Stimulated activated CD8-positive, alpha-beta memory T cell treated with anti-CD3 and anti-CD28 coated beads, Interleukin-15, amount 100 ng/mL, for 24 hours (primary cell): ENCODE results near the gene ACTMAP.

Source experiments
- DNase-seq: peaks from one replicate; pipeline ENCODE4 v3.0.0-alpha.2; 2020; ENCODE audit warnings: low read depth

The ACTMAP gene

GRCh38 chr19:40693896-40694295 lies 56.4 kb downstream of the ACTMAP start:
- DNase-seq: no peak

- no peak for DNase-seq
Observed at GRCh38 chr19:40693150-40693788, 57.0 kb downstream of the ACTMAP start.

GRCh38 chr19:40692212-40692551 lies 58.1 kb downstream of the ACTMAP start:
- no peak for DNase-seq

GRCh38 chr19:40691421-40692211 lies 58.7 kb downstream of the ACTMAP start:
- no peak for DNase-seq
